Activated gamma-delta T cell treated with anti-CD3 and anti-CD28 coated beads, Interleukin-2, amount 50 U/mL, for 16 hours (primary cell): ENCODE data around the gene ACBD7.

Source experiments
- DNase-seq: peaks from one replicate; pipeline ENCODE4 v3.0.0-alpha.2; 2020; ENCODE audit warnings: low read depth

Gene ACBD7

GRCh38 chr10:15091418-15091817 lies 2.8 kb upstream of the ACBD7 start:
- DNase-seq, result no peak

- DNase-seq, result no peak
Measured at GRCh38 chr10:15084502-15084922, 4.1 kb downstream of the ACBD7 start.

- DNase-seq, result no peak
Measured at GRCh38 chr10:15083674-15084501, 4.7 kb downstream of the ACBD7 start.

- DNase-seq, result no peak
Measured at GRCh38 chr10:15075421-15075820, 13.2 kb downstream of the ACBD7 start.

- no peak for DNase-seq
Measured at GRCh38 chr10:15072358-15072757, 16.2 kb downstream of the ACBD7 start.

- DNase-seq, result no peak
Measured at GRCh38 chr10:15069230-15069629, 19.3 kb downstream of the ACBD7 start.

- no peak for DNase-seq
Measured at GRCh38 chr10:15068802-15069201, 19.8 kb downstream of the ACBD7 start.

GRCh38 chr10:15067154-15067553 lies 21.4 kb downstream of the ACBD7 start:
- no peak for DNase-seq

- DNase-seq, result no peak
Measured at GRCh38 chr10:15060638-15061037, 27.9 kb downstream of the ACBD7 start.

GRCh38 chr10:15059914-15060313 lies 28.7 kb downstream of the ACBD7 start:
- no peak for DNase-seq

GRCh38 chr10:15058689-15059088 lies 29.9 kb downstream of the ACBD7 start:
- DNase-seq, result no peak

- DNase-seq, result no peak
Measured at GRCh38 chr10:15053061-15053460, 35.5 kb downstream of the ACBD7 start.

- no peak for DNase-seq
Measured at GRCh38 chr10:15052121-15052520, 36.5 kb downstream of the ACBD7 start.

- no peak for DNase-seq
Measured at GRCh38 chr10:15049533-15049932, 39.0 kb downstream of the ACBD7 start.

- DNase-seq, result no peak
Measured at GRCh38 chr10:15046626-15047025, 42.0 kb downstream of the ACBD7 start.

GRCh38 chr10:15045380-15045779 lies 43.2 kb downstream of the ACBD7 start:
- no peak for DNase-seq

GRCh38 chr10:15043674-15044073 lies 44.9 kb downstream of the ACBD7 start, which contains the start of gene OLAH:
TSS of gene OLAH (plus strand) at chr10:15043943. CDS start at chr10:15047289, 3,346 bp downstream.
- DNase-seq, result no peak

- no peak for DNase-seq
Measured at GRCh38 chr10:15038416-15038815, 50.2 kb downstream of the ACBD7 start.

GRCh38 chr10:15037691-15038090 lies 50.9 kb downstream of the ACBD7 start:
- DNase-seq, result no peak

- DNase-seq, result no peak
Measured at GRCh38 chr10:15035385-15036301, 52.9 kb downstream of the ACBD7 start.

GRCh38 chr10:15027741-15028140 lies 60.8 kb downstream of the ACBD7 start:
- no peak for DNase-seq
